Osteocyte (in vitro differentiated cells): ENCODE measurements around the gene PACS1. TPM values are rescaled to one million over a fixed set of nuclear protein-coding genes. Genes with fewer than 3 reads are reported as not detected.
A peak's percentile ranks its signal among the peaks of the same experiment; 100 is the strongest.

Source experiments
- DNase-seq: peaks from one replicate; pipeline ENCODE4 v3.0.0; 2021; ENCODE audit warnings: mixed read lengths; ENCODE audit not compliant: unreplicated experiment; ENCODE audit errors: extremely low spot score
- H3K27ac Mint-ChIP-seq: one replicate; pipeline ENCODE4 v1.8.0; 2021; ENCODE audit warnings: mild to moderate bottlenecking, mixed read lengths; ENCODE audit not compliant: unreplicated experiment
- H3K27me3 Mint-ChIP-seq: one replicate; pipeline ENCODE4 v1.8.0; 2021; ENCODE audit warnings: mixed read lengths; ENCODE audit not compliant: unreplicated experiment
- H3K36me3 Mint-ChIP-seq: one replicate; pipeline ENCODE4 v1.8.0; 2021; ENCODE audit warnings: mixed read lengths; ENCODE audit not compliant: unreplicated experiment
- H3K4me1 Mint-ChIP-seq: one replicate; pipeline ENCODE4 v1.8.0; 2021; ENCODE audit warnings: mixed read lengths; ENCODE audit not compliant: unreplicated experiment
- H3K4me3 Mint-ChIP-seq: one replicate; pipeline ENCODE4 v1.8.0; 2021; ENCODE audit warnings: mild to moderate bottlenecking, moderate library complexity, mixed read lengths; ENCODE audit not compliant: unreplicated experiment
- H3K9me3 Mint-ChIP-seq: one replicate; pipeline ENCODE4 v1.8.0; 2021; ENCODE audit warnings: mixed read lengths; ENCODE audit not compliant: unreplicated experiment
- total RNA-seq: library from RNA; stranded (reverse); gene quantifications from 2 replicates; pipeline ENCODE4 v1.2.1, GENCODE V29; 2021
- TF ChIP-seq, protein P1 (sequence below): fragments of 200-600 bp; sonication (generic); IDR thresholded peaks from 2 replicates; pipeline ENCODE4 v1.5.0; 2021; ENCODE audit warnings: antibody characterized with exemption, mild to moderate bottlenecking, moderate library complexity

PACS1 gene
- total RNA-seq, 1 donor from 2014 or later: 83.8 TPM

DNA sequence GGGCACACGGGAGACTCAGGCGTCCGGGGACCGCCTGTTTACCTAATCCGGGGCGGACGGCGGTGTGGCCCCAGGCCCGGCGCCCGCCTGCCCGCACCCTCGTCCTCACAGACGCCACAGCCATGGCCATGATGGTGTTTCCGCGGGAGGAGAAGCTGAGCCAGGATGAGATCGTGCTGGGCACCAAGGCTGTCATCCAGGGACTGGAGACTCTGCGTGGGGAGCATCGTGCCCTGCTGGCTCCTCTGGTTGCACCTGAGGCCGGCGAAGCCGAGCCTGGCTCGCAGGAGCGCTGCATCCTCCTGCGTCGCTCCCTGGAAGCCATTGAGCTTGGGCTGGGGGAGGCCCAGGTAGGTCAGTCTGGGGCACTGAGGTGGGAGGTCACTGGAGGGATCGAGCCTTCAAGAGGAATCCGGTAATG, 188.4 kb downstream of the PACS1 start:
- H3K9me3 Mint-ChIP-seq: no peaks in the 10 kb centered on the region
- no peak for DNase-seq
- H3K36me3 Mint-ChIP-seq: peaks cover 22% of the 10 kb centered on the region
- peak overlapping the region; percentile 27 for H3K27ac Mint-ChIP-seq
- peak overlapping the region; percentile 79 for H3K4me3 Mint-ChIP-seq
- TF ChIP-seq, protein P1, sequence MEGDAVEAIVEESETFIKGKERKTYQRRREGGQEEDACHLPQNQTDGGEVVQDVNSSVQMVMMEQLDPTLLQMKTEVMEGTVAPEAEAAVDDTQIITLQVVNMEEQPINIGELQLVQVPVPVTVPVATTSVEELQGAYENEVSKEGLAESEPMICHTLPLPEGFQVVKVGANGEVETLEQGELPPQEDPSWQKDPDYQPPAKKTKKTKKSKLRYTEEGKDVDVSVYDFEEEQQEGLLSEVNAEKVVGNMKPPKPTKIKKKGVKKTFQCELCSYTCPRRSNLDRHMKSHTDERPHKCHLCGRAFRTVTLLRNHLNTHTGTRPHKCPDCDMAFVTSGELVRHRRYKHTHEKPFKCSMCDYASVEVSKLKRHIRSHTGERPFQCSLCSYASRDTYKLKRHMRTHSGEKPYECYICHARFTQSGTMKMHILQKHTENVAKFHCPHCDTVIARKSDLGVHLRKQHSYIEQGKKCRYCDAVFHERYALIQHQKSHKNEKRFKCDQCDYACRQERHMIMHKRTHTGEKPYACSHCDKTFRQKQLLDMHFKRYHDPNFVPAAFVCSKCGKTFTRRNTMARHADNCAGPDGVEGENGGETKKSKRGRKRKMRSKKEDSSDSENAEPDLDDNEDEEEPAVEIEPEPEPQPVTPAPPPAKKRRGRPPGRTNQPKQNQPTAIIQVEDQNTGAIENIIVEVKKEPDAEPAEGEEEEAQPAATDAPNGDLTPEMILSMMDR: no peak
- no peaks in the 10 kb centered on the region for H3K27me3 Mint-ChIP-seq
- H3K4me1 Mint-ChIP-seq: peaks cover 22% of the 10 kb centered on the region

DNA sequence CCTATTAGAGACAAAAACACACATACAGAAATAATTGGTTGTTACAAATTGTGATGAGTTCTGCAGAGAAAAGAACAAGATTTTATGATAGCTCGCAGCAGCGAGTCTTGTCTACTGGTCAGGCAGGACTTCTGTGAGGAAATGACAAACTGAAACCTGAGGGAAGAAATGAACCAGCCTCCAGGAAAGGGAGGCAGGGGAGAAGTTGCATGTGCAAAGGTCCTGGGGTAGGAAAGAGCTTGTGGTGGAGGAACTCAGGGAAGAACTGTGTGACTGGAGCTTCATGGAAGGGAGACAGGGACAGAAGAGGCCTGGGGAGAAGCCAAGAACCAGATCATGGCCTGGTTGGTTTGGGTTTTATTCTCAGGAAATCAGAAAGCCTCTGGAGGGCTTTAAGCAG, 189.2 kb downstream of the PACS1 start:
- H3K27me3 Mint-ChIP-seq: no peaks in the 10 kb centered on the region
- peak overlapping the region; percentile 6 for H3K27ac Mint-ChIP-seq
- H3K36me3 Mint-ChIP-seq: peaks cover 21% of the 10 kb centered on the region
- H3K4me1 Mint-ChIP-seq: peaks cover 22% of the 10 kb centered on the region
- no peak for DNase-seq
- no peaks in the 10 kb centered on the region for H3K9me3 Mint-ChIP-seq
- H3K4me3 Mint-ChIP-seq: no peak overlapping the region
- TF ChIP-seq, protein P1: no peak

DNA sequence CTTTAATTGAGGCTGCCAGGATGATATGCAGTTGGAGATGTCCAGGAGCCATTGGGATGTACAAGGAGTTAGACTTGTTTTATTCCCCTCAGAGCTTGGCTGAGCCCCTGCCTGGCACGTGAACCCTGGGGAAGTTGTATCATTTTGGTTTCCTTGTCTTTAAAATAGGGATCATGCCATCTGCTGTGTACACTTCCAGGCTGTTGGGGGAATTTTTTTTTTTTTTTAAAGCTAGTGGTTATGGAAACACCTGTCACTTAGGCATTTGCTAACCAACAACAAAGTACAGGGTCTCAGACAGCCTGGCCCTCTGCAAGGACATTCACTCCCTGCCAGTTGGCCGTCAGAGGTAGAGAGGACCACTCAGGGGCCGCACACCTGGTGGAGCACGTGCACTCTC, 189.9 kb downstream of the PACS1 start:
- Mint-ChIP-seq H3K27ac (no peak overlapping the region), H3K27me3 (no peaks in the 10 kb centered on the region), H3K4me1 (peaks cover 22% of the 10 kb centered on the region), H3K9me3 (no peaks in the 10 kb centered on the region), H3K4me3 (peak overlapping the region; percentile 1), H3K36me3 (peaks cover 25% of the 10 kb centered on the region)
- no peak for DNase-seq
- TF ChIP-seq, protein P1: no peak

DNA sequence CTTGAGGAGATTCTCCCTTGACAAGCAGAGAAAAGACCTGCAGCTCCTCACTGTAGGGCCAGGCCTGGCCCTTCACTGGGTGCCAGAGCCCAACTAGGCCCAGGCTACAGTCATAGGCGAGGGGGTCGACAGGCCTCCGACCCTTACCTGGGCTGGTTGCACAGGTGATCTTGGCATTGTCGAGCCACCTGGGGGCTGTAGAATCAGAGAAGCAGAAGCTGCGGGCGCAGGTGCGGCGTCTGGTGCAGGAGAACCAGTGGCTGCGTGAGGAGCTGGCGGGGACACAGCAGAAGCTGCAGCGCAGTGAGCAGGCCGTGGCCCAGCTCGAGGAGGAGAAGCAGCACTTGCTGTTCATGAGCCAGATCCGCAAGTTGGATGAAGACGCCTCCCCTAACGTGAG, 191.5 kb downstream of the PACS1 start:
- Mint-ChIP-seq H3K4me3 (no peak overlapping the region), H3K27me3 (no peaks in the 10 kb centered on the region), H3K9me3 (no peaks in the 10 kb centered on the region), H3K27ac (no peak overlapping the region), H3K36me3 (peaks cover 25% of the 10 kb centered on the region), H3K4me1 (peaks cover 21% of the 10 kb centered on the region)
- DNase-seq: no peak
- TF ChIP-seq, protein P1: no peak

DNA sequence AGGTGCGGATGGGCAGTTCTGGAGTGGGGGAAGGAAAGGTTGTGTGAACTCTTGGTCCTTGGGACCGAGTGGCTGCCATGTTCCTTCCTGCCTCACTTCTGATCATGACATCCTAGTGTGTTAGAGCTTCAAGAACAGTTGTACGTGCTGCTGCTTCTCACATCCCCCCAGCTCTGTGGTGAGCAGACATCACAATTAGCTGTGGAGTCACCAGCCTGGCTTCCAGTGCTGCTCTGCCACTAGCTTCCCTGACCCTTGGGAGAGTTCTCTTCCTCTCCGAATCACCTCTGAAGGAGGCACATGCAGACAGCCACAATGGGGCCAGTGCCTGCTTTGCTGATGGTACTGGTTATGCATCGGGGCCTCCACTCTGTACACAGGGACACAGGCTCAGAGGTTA, 192.1 kb downstream of the PACS1 start:
- H3K4me1 Mint-ChIP-seq: peaks cover 20% of the 10 kb centered on the region
- H3K27ac Mint-ChIP-seq: no peak overlapping the region
- peaks cover 25% of the 10 kb centered on the region for H3K36me3 Mint-ChIP-seq
- no peaks in the 10 kb centered on the region for H3K27me3 Mint-ChIP-seq
- no peak for DNase-seq
- TF ChIP-seq, protein P1: no peak
- H3K4me3 Mint-ChIP-seq: no peak overlapping the region
- H3K9me3 Mint-ChIP-seq: no peaks in the 10 kb centered on the region
